ENCODE data around the gene SERPINE2. TPM values are rescaled to one million over a fixed set of nuclear protein-coding genes. Genes with fewer than 3 reads are reported as not detected.

The SERPINE2 gene
- total RNA-seq, 1 donor from 2014 or later, result 25.1 TPM

- Mint-ChIP-seq H3K4me1 (ENCODE audit: low read depth) (peaks cover 1% of the 10 kb centered on the region), H3K9me3 (ENCODE audit: low read depth) (no peaks in the 10 kb centered on the region), H3K27ac (no peak overlapping the region), H3K27me3 (peaks cover 3% of the 10 kb centered on the region), H3K36me3 (ENCODE audit: insufficient read depth) (no peaks in the 10 kb centered on the region), H3K4me3 (ENCODE audit: low read depth) (no peak overlapping the region)
- no peak for DNase-seq (ENCODE audit: low spot score, unreplicated experiment)
- no peak for TF ChIP-seq CTCF (IDR thresholded peaks at IDR 0.05; ENCODE audit: unreplicated experiment)
These were observed 7.6 kb downstream of the SERPINE2 start for GRCh38 chr2:224031358-224031970.

- Mint-ChIP-seq H3K36me3 (ENCODE audit: insufficient read depth) (no peaks in the 10 kb centered on the region), H3K4me3 (ENCODE audit: low read depth) (no peak overlapping the region), H3K27me3 (no peaks in the 10 kb centered on the region), H3K4me1 (ENCODE audit: low read depth) (peaks cover 1% of the 10 kb centered on the region), H3K9me3 (ENCODE audit: low read depth) (no peaks in the 10 kb centered on the region), H3K27ac (no peak overlapping the region)
- no peak for TF ChIP-seq CTCF (IDR thresholded peaks at IDR 0.05; ENCODE audit: unreplicated experiment)
- no peak for DNase-seq (ENCODE audit: low spot score, unreplicated experiment)
These were observed 8.3 kb downstream of the SERPINE2 start for GRCh38 chr2:224030786-224031185.

GRCh38 chr2:224029876-224030275 is 9.2 kb downstream of the SERPINE2 start:
- Mint-ChIP-seq H3K27ac (no peak overlapping the region), H3K36me3 (ENCODE audit: insufficient read depth) (no peaks in the 10 kb centered on the region), H3K4me1 (ENCODE audit: low read depth) (peaks cover 1% of the 10 kb centered on the region), H3K4me3 (ENCODE audit: low read depth) (no peak overlapping the region), H3K9me3 (ENCODE audit: low read depth) (no peaks in the 10 kb centered on the region), H3K27me3 (no peaks in the 10 kb centered on the region)
- DNase-seq (ENCODE audit: low spot score, unreplicated experiment), result no peak
- no peak for TF ChIP-seq CTCF (IDR thresholded peaks at IDR 0.05; ENCODE audit: unreplicated experiment)

- no peak overlapping the region for H3K27ac Mint-ChIP-seq
- no peaks in the 10 kb centered on the region for H3K27me3 Mint-ChIP-seq
- peaks cover 1% of the 10 kb centered on the region for H3K4me1 Mint-ChIP-seq (ENCODE audit: low read depth)
- no peak for TF ChIP-seq CTCF (IDR thresholded peaks at IDR 0.05; ENCODE audit: unreplicated experiment)
- DNase-seq (ENCODE audit: low spot score, unreplicated experiment), result no peak
- no peak overlapping the region for H3K4me3 Mint-ChIP-seq (ENCODE audit: low read depth)
- no peaks in the 10 kb centered on the region for H3K9me3 Mint-ChIP-seq (ENCODE audit: low read depth)
- H3K36me3 Mint-ChIP-seq (ENCODE audit: insufficient read depth), result no peaks in the 10 kb centered on the region
These were observed 11.2 kb downstream of the SERPINE2 start for GRCh38 chr2:224027931-224028330.

GRCh38 chr2:224027070-224027469 is 12.0 kb downstream of the SERPINE2 start:
- Mint-ChIP-seq H3K4me1 (ENCODE audit: low read depth) (peaks cover 1% of the 10 kb centered on the region), H3K27ac (no peak overlapping the region), H3K36me3 (ENCODE audit: insufficient read depth) (no peaks in the 10 kb centered on the region), H3K9me3 (ENCODE audit: low read depth) (no peaks in the 10 kb centered on the region), H3K4me3 (ENCODE audit: low read depth) (no peak overlapping the region), H3K27me3 (no peaks in the 10 kb centered on the region)
- no peak for DNase-seq (ENCODE audit: low spot score, unreplicated experiment)
- no peak for TF ChIP-seq CTCF (IDR thresholded peaks at IDR 0.05; ENCODE audit: unreplicated experiment)
